GM19023 (cell line): ENCODE results near the gene RALGAPA1.
"Not testable (repeated sequence)": the region's sequence is repeated elsewhere in the genome, so short reads cannot be mapped to it uniquely, and the experiment has no call there.

Source experiments
- ATAC-seq: cut with Tn5 transposase; IDR thresholded peaks from one replicate; pipeline ENCODE4 v1.9.1; 2021; ENCODE audit warnings: mild to moderate bottlenecking, moderate library complexity; ENCODE audit not compliant: unreplicated experiment

RALGAPA1 gene

DNA sequence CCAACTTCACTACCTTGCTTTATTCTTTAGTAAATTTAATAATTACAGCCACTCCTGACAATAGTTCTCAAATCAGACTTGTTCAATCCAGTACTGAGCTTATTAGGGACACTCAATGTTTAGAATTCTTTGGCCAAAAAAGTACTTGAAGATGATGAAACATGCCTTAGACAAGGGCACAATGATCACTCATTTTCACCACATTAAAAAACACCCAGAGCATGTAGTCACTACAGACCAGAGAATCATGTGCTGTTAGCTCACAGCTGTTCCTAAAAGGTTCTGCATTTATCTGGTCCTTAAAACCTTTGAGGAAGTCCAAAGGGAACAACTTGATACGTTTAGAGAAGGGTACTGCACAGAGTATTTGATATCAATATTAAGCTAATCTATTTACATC, 176.4 kb downstream of the RALGAPA1 start:
- no peak for ATAC-seq

DNA sequence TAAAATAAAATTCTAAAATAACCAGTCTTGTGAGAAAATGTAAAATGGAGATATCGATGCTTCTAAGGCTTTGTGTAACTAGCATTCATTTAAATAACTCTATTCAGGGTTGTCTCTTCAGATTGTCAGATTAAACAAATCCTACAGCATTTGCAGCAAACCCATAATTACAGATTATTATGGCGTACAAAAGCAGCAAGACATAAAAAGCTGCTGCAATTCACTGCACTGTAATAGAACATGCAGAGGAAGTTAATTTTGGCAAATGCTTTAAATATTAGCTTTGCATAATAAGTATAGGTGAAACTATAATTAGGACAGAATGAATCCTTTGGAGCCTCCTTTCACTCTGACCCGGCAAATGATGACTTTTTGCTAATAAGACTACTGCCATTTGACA, 176.8 kb downstream of the RALGAPA1 start:
- ATAC-seq = no peak

DNA sequence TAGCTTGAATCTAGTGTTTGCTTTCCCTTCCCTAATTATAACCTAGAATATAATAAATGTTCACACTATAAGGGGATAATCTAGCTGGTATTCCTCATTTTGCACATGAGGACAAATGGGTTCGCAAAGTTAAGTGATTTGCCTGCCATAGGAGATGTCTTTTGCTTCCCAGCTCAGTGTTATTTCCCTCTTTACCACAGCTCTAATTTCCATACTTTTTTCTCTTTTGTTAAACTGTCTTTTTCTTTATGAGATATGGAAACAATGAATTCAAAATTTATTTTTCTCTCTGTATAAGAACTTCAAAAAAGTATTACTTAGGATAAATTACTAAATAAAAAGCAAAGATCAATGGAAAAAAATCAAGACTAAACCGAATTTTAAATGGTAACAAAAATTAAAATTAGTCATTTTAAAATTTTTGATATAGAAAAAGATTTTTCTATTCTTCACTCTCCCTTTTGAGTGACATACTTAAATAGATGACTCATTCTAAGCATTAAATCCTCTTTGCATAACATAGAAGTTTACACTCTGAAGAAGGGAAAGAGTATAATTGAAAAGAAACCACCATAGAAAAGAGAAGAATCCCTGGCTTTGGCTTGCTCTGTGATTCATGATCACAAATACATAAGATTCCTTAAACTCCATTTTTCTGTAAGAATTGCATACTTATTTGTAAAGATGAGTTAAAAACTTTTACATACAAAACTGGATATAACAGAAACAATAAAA, 177.9 kb downstream of the RALGAPA1 start:
- ATAC-seq = no peak

DNA sequence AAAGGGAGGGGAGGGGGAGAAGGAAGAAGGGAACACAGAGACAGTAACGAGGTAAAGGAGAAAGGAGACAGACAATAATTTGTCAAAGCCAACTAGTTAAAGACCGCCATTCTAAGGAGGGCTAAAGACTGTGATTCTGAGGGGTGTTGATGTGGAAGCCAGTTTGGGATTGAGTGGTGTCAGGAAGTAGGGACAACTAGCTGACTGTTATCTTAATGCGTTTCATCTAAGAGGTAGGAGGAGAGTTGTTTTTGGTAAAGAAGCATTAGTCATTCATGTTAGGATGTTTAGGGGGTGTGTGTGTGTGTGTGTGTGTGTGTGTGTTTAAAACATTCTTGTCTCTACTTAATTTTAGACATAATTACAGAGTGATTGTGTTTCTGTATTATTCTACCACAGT, 180.1 kb downstream of the RALGAPA1 start:
- no peak for ATAC-seq

DNA sequence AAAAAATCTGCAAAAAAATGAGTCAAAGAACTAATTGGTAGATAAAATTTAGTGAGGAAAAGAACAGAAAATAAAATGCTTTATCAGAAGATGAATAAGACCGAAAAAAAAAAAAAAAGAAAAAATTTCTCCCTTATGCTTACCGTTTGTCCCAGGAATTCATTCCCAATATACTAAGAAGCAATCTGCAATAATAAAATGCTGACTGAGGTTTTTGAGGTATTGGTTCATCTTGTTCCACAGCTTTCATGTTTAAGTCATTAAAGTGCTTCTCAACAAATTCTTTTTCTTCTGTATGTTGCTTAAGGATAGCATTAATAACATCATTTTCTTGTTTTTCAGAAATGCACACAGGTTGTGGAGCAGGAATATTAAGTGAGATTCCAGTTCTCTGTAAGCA, 182.1 kb downstream of the RALGAPA1 start:
- not testable (repeated sequence) for ATAC-seq

DNA sequence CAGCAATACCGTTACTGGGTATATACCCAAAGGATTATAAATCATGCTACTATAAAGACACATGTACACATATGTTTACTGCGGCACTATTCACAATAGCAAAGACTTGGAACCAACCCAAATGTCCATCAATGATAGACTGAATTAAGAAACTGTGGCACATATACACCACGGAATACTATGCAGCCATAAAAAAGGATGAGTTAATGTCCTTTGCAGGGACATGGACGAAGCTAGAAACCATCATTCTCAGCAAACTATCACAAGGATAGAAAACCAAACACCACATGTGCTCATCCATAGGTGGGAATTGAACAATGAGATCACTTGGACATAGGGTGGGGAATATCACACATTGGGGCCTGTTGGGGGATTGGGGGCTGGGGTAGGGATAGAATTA, 187.1 kb downstream of the RALGAPA1 start:
- not testable (repeated sequence) for ATAC-seq

DNA sequence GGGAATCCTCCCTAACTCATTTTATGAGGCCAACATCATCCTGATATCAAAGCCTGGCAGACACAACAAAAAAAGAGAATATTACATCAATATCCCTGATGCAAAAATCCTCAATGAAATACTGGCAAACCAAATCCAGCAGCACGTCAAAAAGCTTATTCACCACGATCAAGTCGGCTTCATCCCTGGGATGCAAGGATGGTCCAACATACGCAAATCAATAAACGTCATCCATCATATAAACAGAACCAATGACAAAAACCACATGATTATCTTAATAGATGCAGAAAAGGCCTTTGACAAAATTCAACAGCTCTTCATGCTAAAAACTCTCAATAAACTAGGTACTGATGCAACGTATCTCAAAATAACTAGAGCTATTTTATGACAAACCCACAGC, 189.1 kb downstream of the RALGAPA1 start:
- not testable (repeated sequence) for ATAC-seq

DNA sequence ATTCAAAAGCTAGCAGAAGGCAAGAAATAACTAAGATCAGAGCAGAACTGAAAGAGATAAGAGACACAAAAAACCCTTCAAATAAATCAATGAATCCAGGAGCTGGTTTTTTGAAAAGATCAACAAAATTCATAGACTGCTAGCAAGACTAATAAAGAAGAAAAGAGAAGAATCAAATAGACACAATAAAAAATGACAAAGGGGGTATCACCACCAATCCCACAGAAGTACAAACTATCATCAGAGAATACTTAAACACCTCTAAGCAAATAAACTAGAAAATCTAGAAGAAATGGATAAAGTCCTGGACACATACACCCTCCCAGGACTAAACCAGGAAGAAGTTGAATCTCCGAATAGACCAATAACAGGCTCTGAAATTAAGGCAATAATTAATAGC, 189.6 kb downstream of the RALGAPA1 start:
- ATAC-seq = not testable (repeated sequence)

DNA sequence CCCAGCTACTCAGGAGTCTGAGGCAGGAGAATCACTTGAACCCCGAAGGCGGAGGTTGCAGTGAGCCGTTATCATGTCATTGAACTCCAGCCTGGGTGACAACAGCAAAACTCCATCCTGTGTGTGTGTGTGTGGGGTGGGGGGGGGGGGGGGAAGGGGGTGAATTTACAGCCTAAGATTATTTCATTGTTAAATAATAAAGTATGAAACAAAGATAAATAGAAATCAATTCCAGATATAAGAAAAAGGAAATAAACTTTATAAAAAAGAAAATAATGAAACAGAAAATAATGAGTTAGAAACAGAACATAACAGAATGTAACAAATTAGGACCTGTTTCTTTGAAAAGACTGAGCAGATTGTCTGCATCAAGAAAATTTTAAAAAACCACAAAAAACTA, 191.6 kb downstream of the RALGAPA1 start:
- no peak for ATAC-seq

DNA sequence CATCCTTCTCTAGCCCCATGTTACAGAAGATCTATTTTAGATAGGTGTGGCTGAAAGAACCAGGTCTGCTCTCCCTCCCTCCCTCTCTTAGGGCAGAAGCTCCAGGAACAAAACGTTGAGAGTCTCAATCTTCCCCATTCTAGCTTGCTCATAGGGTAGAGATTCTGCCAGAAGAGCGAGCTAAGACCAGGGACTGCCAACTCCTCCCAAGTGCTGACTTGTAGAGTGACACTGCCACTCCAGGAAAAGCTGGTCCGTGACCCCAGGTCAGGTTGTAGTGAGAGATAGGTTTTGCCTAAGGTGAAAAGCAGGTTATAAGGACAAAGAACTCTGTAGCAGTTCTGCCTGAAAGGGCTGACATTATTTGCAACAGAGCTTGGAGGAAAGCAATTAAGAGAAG, 201.7 kb downstream of the RALGAPA1 start:
- ATAC-seq = no peak

DNA sequence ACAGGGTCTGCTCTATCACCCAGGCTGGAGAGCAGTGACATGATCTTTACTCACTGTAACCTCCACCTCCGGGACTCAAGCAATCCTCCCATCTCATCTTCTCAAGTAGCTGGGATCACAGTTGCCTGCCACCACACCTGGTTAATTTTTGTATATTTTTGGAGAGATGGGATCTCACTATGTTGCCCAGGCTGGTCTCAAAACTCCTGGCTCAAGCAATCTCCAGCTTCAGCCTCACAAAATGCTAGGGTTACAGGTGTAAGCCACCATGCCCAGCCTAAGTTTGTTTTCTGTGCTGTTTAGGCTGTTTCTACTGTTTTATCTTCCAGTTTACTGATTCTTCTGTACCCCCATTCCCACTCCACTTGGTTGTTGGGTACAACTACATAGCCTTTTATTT, 208.8 kb downstream of the RALGAPA1 start:
- ATAC-seq = no peak

DNA sequence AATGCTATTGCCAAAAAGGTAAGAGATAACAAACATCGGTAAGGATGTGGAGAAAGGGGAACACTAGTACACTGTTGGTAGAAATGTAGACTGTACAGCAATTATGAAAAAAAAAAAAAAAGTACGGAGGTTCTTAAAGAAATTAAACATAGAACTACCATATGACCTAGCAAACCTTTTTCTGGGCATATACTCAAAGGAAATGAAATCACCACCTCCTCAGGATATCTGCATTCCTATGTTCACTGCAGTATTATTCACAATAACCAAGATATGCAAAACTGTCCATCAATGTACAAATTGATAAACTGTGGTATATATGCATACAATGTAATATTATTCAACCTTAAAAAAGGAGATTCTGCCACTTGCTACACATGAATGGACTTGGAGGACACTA, 214.5 kb downstream of the RALGAPA1 start:
- ATAC-seq = no peak

DNA sequence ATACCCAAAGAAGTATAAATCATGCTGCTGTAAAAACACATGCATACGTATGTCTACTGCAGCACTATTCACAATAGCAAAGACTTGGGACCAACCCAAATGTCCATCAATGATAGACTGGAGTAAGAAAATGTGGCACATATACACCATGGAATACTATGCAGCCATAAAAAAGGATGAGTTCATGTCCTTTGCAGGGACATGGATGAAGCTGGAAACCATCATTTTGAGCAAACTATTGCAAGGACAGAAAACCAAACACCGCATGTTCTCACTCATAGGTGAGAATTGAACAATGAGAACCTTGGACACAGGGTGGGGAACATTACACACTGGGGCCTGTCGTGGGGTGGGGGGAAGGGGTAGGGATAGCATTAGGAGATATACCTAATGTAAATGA, 221.7 kb downstream of the RALGAPA1 start:
- not testable (repeated sequence) for ATAC-seq

DNA sequence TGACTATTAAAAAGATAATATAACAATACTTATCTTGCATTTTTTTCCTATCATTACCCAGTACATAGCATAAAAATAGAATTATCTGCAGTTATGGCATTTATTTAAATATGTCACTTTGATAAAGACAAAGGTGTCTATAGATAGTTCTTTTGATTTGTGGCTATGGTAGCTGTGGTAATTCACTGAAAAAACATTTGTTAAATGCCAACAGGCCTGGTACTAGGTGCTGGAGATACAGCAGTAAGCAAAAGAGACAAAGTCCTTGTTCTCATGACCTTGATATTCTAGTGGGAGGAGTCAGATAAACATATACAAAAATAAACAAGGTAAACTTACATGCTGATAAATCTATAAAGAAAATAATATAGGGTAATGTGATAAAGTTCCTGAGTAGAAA, 230.5 kb downstream of the RALGAPA1 start:
- no peak for ATAC-seq

DNA sequence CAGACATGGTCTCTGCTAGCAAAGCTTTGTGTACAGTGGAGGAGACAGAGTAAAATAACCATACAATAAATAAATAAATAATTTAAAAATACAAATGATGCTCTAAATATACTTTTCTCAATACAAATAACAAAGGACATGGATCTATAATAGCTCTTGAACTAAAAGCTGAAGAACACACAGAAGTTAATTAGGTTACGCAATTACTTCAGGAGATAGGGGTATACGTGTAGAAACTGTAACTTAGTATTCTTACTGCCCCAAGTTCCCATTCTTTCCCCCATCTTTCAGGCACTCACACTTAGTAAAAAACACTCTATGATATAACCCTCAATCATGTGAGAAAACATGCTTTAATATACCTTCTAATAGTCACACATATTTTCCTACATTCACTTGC, 231.0 kb downstream of the RALGAPA1 start:
- no peak for ATAC-seq

DNA sequence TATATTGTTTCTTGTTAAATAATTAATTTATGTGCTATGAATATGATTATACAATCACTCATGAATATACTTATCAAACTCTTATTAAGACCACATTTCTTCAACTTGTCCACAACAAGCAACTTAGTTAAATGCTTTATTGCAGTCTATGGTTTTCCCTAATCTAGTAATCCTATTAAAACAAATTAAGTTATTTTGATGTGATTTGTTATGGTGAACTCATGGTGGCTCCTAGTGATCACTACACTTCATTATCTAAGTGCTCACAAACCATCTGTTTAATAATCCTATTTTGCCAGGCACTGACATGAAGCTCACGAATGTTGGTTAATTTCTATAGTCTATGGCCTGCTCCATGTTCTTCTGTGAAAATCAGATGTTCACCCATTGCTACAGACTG, 232.2 kb downstream of the RALGAPA1 start:
- ATAC-seq = no peak

DNA sequence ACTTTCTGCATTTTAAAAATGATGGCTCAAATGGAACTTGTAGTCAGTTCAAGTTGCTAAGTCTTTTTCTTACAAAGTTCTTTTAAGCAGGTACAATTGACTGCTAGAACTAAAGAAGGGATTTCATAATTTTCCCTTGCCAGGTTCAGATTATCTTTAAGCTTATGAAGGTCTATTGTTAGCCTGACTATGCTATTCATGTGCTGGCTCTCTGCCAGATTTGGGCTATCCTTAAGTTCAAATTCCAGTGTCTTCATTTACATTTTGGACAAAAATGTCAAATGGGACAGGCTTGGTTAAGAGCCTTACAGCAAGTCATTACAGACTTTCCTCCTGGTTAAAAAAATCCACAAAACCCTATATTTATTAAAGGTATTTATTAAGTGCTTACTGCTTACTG, 232.8 kb downstream of the RALGAPA1 start:
- ATAC-seq = no peak

DNA sequence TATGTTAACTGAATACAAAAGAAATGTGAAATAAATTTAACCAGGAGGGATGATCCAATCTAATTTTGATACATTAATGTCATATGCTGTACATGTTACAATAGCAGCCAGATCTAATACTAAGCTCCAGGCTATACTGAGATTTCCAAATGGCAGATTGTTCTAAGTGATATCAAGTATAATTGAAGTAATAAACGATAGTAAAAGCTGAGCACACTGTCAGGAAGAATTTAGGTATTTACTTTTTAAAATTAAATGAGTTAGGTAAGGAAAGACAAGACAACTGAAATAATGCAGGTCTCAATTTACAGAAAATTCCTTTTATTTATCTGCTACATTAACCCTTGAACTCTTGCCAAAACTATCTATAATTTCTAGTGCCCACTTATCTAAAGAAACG, 235.2 kb downstream of the RALGAPA1 start:
- ATAC-seq = no peak

DNA sequence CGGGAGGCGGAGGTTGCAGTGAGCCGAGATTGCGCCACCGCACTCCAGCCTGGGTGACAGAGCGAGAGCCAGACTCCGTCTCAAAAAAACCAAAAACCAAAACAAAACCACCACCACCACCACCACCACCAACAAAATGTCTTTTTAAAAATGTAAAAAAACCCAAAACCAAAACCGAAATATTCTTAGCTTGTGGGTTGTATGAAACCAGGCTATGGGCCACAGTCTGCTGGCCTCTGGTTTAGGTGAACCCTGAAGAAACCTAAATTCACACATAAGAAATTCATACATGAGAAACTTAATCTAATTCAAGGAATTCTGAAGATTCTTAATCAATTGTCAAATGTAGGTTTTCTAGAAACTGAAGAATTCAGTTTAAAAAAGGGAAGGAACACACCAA, 237.5 kb downstream of the RALGAPA1 start:
- no peak for ATAC-seq

DNA sequence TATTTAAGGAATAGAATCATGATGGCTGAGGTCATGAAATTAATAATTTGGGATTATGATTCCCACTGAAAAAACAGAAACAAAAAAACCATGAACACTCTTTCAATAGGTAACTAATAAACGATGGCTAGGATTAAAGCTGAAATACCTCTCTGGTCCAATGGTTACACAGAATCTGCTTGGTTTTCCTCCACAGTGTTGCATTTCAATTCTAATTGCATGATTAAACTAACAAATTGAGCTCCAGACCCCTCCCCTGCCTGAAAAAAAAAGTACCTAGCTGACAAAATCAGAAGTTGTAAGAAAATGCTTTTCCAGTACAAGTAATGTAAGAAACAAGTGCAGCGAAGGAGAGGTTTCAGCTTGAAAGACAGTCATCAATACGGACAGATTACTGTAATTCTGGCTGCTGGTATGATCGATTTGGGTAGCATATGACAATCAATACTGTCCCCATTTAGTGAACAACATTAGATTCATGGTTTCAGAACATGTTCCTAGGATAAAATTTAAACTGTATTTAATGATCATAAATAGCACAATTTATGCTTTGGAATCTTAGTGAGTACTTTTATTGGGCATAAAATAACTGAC, 243.1 kb downstream of the RALGAPA1 start:
- no peak for ATAC-seq

DNA sequence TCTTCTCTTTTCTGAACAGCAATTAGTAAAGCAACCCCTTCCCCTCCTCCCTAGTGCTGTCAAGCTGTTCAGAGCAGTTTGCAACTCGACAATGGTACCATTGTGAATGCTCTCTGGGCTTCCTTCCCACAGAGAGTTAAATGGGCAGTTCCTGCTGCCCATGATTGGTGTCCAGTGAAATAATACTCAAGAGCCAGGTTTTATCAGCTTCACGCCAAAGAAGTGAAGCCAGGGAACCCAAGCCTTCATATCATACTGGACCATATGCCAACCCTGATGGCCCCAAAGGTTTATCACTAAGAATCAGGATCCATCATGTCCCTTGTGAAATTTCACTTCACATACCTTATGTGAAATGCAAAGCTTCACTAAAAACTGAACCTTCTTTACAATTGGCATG, 250.4 kb downstream of the RALGAPA1 start:
- no peak for ATAC-seq

DNA sequence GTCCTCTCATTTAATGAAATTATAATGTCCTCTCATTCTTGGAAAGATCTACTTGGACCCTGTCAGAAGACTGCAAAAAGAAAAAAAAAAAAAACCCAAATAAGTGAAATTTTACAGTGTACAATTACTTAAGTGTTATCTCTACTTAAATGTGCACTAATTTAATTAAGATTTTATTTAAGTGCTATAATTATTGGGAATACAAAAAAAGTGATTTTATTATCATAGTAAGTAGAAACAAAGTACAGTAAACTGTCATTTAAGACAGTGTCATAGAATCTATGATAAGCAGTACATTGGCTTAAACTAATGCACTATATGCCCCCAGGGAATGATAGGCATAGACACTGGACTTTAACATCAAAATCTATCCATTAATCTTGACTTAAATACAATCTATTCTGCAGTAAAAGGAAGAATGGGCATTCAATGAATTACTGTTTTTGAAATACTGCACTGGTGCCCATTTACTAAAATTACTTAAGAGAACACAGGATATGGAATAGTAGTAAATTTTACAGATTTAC, 251.8 kb downstream of the RALGAPA1 start:
- no peak for ATAC-seq

DNA sequence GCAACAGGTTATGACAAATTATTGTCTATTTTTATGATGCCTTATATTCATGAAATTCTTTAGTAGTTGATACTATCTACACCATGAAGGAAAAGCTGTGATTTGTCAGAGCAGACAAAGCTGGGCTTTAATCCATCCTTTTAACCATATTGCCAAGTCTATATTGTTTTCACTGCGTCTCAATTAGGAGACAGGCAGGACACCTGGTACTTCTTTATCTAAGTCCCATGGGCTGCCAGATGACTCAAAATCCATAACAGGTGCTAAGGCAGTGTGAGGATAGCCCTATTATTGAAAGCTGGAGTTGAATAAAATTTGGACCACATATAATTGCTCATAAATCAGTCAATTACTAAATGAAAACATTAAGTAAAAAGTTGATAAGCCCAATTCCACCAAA, 252.5 kb downstream of the RALGAPA1 start:
- no peak for ATAC-seq
